ENCODE results near the gene CEP295NL. TPM values are rescaled to one million over a fixed set of nuclear protein-coding genes. Genes with fewer than 3 reads are reported as not detected.

The CEP295NL gene
- total RNA-seq, 1 experiment from 2014 or later = 0.66 TPM

DNA sequence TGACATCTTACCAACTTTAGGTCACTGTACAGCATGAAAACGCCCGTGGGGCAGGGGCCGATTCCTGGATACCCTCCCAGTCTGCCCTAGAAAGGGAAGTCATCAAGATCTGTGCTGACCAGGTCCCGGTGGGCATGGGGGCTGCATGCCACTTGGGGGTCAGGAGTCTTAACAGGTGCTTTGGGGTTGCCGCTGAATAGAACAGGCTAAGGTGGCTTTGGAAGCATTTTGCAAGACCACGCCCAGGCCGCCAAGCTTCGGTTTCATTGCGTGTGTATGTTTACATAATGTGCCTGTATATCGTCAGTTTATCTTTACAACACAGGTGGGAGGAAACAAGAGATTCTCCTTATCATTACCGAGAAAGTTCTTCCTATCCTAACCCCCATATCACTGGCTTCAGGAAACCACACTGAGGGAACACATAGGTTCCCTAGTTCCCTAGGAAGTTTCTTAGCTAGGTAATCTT, 49.0 kb downstream of the CEP295NL start:
- Histone ChIP-seq H2AK5ac (ENCODE audit: insufficient read length, low read length) (no peak overlapping the region), H3K56ac (ENCODE audit: insufficient read length, low read depth, low read length) (no peak overlapping the region), H3K14ac (ENCODE audit: insufficient read depth, low read length) (no peak overlapping the region), H4K91ac (ENCODE audit: insufficient read length, low read depth, low read length) (no peak overlapping the region), H2AFZ (ENCODE audit: low read length) (no peak overlapping the region), H2BK12ac (ENCODE audit: insufficient read length, low read depth, low read length) (no peak overlapping the region), H4K8ac (replicated peaks; ENCODE audit: insufficient read length, low read depth, low read length) (no peak overlapping the region), H2BK20ac (ENCODE audit: low read depth, low read length, poor library complexity, severe bottlenecking) (no peak overlapping the region), H3K27me3 (ENCODE audit: insufficient read depth, low read length) (no peaks in the 10 kb centered on the region), H4K20me1 (ENCODE audit: control insufficient read depth, insufficient read depth, insufficient read length) (no peaks in the 10 kb centered on the region), H3K4ac (ENCODE audit: low read depth, low read length) (no peak overlapping the region), H3K4me1 (ENCODE audit: insufficient read depth, low read length) (no peaks in the 10 kb centered on the region), H2BK120ac (ENCODE audit: low read depth, low read length, poor library complexity, severe bottlenecking) (no peak overlapping the region), H3K9ac (ENCODE audit: extremely low read depth, insufficient read length, low read length) (no peak overlapping the region), H2BK5ac (ENCODE audit: insufficient read length, low read length) (no peak overlapping the region), H3T11ph (ENCODE audit: low read length) (no peak overlapping the region), H2BK15ac (ENCODE audit: low read depth, low read length) (no peak overlapping the region), H3K27ac (ENCODE audit: insufficient read length, low read depth, low read length) (no peak overlapping the region), H4K5ac (ENCODE audit: insufficient read length, low read depth, low read length) (no peak overlapping the region), H3K9me3 (ENCODE audit: control insufficient read depth, low read depth, low read length) (no peaks in the 10 kb centered on the region), H3K4me2 (ENCODE audit: insufficient read depth, insufficient read length, low read length) (no peak overlapping the region), H3K23ac (ENCODE audit: insufficient read length, low read depth, low read length) (no peak overlapping the region), H3K79me1 (ENCODE audit: insufficient read depth, low read depth, low read length, poor library complexity, severe bottlenecking) (no peaks in the 10 kb centered on the region), H3K23me2 (ENCODE audit: insufficient read length, low read depth, low read length, poor library complexity, severe bottlenecking) (no peaks in the 10 kb centered on the region), H3K18ac (ENCODE audit: insufficient read length, low read depth, low read length) (no peak overlapping the region), H3K79me2 (ENCODE audit: insufficient read depth, low read length) (no peaks in the 10 kb centered on the region)
- H3K36me3 Mint-ChIP-seq (ENCODE audit: insufficient read depth in 1 of 3, low read depth in 3 of 3) = peaks cover 0 to 16% (median 0%) of the 10 kb centered on the region in 3 experiments; a peak in 3 of 7 replicates
- DNase-seq = no peak
- no peaks in the 10 kb centered on the region for H3K4me1 Mint-ChIP-seq
- TF ChIP-seq, protein P1, sequence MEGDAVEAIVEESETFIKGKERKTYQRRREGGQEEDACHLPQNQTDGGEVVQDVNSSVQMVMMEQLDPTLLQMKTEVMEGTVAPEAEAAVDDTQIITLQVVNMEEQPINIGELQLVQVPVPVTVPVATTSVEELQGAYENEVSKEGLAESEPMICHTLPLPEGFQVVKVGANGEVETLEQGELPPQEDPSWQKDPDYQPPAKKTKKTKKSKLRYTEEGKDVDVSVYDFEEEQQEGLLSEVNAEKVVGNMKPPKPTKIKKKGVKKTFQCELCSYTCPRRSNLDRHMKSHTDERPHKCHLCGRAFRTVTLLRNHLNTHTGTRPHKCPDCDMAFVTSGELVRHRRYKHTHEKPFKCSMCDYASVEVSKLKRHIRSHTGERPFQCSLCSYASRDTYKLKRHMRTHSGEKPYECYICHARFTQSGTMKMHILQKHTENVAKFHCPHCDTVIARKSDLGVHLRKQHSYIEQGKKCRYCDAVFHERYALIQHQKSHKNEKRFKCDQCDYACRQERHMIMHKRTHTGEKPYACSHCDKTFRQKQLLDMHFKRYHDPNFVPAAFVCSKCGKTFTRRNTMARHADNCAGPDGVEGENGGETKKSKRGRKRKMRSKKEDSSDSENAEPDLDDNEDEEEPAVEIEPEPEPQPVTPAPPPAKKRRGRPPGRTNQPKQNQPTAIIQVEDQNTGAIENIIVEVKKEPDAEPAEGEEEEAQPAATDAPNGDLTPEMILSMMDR (conservative IDR thresholded peaks at IDR 0.05) = no peak
- no CpG with 5 or more reads among the region's 11 CpGs for WGBS (ENCODE audit: extremely low coverage, insufficient read length, low lambda C conversion rate)
- H3K27me3 Mint-ChIP-seq (ENCODE audit: low read depth) = no peaks in the 10 kb centered on the region
- H3K4me3 Mint-ChIP-seq = no peak overlapping the region
- H3K27ac Mint-ChIP-seq = no peak overlapping the region; a peak in 1 of 7 replicates
- H3K9me3 Mint-ChIP-seq = no peaks in the 10 kb centered on the region

Data from H9 (cell line).